Measurements from ENCODE around the gene MED13. TPM values are rescaled to one million over a fixed set of nuclear protein-coding genes. Genes with fewer than 3 reads are reported as not detected.
"Not testable (repeated sequence)": the region's sequence is repeated elsewhere in the genome, so short reads cannot be mapped to it uniquely, and the experiment has no call there.

The MED13 gene
- total RNA-seq, 1 experiment from 2014 or later, result 31.7 TPM

DNA sequence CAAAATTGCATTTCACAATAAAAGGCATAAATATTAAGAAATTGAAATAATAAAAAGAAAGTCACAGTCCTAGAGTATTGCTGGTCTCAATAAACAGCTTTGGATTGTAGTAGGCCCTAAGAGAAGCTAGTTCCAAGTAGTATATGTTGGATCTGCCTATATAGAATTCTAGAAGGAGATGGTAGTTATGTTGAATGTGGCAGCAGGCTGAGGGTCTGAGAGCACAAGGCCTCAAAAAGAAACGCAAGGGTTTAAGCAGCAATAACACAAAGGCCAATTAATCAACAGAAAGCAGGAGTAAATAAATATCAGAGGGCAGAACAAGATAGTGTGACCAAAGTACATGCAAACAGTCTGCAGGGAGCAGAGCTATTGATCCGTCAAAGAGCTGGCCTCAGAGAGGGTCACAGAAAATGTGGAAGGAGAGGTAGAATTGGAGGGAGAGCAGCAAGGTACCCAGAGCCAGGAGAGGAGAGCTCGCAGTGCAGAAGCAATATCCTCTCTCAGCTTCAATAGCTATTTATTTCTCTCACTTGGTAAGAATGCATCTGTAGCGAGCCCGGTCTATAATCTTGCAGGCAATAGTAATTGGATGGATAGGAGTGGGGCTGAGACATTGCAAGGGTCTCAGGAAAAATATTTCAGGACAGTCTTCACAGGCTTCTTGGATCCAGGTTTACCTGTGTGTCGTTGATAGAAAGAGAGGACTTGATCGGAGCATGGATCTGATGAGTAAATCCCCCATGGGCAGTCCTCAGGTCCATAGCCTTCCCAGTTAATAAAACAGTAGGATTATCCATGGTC lies 25.1 kb upstream of the MED13 start:
- no peak for DNase-seq (ENCODE audit: low read depth)

- DNase-seq (ENCODE audit: low read depth), result no peak
These were observed 24.3 kb upstream of the MED13 start for GRCh38 chr17:62089334-62089733.

GRCh38 chr17:62086737-62087136 lies 21.7 kb upstream of the MED13 start:
- DNase-seq (ENCODE audit: low read depth), result no peak

GRCh38 chr17:62085511-62086408 lies 20.7 kb upstream of the MED13 start:
- no peak for DNase-seq (ENCODE audit: low read depth)

- no peak for DNase-seq (ENCODE audit: low read depth)
These were observed 19.5 kb upstream of the MED13 start for GRCh38 chr17:62084585-62084984.

GRCh38 chr17:62083651-62084050 lies 18.6 kb upstream of the MED13 start:
- DNase-seq (ENCODE audit: low read depth), result no peak

DNA sequence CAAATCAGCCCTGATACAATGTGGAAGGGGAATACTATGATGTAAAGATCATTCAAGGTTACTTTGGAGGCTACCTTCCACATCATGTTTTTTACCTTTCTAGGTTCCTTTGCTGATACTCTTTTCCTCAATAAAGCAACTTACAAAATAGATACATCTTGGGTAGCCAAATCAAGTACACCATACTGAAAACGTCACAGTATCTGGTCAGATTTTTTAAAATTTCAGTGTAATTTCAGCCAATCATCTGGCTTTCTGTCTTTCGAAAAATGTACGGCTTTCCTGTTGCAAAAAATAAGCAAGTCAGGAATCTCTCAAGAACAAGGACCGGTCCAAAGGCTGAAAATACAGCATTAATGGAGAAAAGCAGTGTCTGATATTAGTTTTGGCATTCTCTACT lies 15.6 kb upstream of the MED13 start:
- no peak for DNase-seq (ENCODE audit: low read depth)

GRCh38 chr17:62078009-62078408 lies 12.9 kb upstream of the MED13 start:
- DNase-seq (ENCODE audit: low read depth), result no peak

DNA sequence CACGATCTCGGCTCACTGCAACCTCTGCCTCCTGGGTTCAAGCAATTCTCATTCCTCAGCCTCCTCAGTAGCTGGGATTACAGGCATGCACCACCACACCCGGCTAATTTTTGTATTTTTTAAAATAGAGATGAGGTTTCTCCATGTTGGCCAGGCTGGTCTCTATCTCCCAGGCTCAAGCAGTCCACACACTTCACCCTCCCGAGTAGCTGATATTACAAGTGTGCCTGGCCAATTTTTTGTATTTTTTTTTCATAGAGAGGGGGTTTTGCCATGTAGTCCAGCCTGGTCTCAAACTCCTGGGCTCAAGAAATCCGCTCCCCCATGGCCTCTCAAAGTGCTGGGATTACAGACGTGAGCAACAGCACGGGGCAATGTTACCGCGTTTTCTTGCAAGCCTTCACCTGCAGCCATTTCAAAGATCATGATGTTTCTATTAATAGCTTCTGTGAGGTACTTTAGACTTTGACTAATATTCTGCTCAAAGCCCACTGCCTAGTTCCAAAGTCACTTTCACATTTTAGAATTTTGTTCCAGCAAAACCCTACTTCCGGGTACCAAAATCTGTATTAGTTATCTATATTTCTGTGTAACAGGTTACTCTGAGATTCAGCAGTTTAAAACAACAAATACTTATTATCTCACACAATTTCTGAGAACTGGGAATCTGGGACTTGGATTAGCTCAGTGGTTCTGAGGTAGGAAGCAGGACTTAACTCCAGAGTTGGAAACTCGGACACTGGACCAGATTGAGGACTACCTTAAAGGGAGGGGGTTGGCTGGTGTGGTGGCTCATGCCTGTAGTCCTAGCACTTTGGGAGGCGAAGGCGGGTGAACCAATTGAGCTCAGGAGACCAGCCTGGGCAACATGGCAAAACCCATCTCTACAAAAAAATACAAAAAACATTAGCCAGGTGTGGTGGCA lies 12.0 kb upstream of the MED13 start:
- no peak for DNase-seq (ENCODE audit: low read depth)

GRCh38 chr17:62075308-62075815 lies 10.3 kb upstream of the MED13 start:
- DNase-seq (ENCODE audit: low read depth), result peak; percentile 57

- no peak for DNase-seq (ENCODE audit: low read depth)
These were observed 8.9 kb upstream of the MED13 start for GRCh38 chr17:62073993-62074392.

GRCh38 chr17:62072855-62073254 lies 7.8 kb upstream of the MED13 start:
- not testable (repeated sequence) for DNase-seq (ENCODE audit: low read depth)

- no peak for DNase-seq (ENCODE audit: low read depth)
These were observed 5.8 kb upstream of the MED13 start for GRCh38 chr17:62070900-62071299.

- DNase-seq (ENCODE audit: low read depth), result no peak
These were observed 2.4 kb upstream of the MED13 start for GRCh38 chr17:62067165-62068145.

DNA sequence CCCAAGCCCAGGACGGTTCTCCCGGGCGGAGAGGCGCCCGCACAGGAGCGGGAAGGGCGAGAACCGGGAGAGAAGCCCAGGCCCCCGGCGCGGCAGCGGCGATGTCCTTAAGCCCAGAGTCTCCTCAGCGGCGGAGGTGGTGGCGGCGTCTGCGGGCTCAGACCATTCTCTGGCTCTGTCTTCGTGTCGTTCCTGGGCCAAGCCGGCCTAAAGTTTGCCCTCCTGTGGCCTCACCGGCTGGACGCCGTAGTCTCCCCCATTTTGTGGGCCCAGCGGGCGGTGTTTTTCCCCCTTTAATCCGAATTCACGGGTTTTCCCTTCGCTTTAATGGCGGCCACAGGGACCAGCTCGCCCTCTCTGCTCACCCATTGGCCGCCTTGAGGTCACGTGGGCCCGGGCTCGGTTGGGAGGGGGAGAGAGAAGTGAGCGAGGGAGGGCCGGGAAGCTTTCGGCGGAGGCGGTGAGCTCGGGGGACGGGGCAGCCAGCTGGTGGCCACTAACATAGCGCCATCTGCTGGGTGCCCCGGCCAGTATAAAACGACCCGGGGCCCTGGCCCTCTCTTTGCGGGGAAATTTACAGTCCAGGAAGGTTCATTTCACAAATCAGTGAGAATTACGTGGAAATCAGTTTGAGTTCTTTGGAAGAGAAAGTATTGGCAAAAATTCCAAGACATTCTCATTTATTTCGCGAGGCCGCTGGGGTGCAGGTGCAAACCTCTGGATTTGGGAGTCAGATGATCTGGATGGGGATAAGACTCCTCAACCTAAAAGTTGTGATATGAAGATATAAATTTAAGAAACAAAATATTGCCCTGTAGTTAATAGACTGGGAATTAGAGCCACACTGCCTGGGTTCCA lies 762 bp upstream of the MED13 start:
- DNase-seq (ENCODE audit: low read depth), result peak; percentile 96

- DNase-seq (ENCODE audit: low read depth), result peak; percentile 53
These were observed 868 bp downstream of the MED13 start for GRCh38 chr17:62064029-62064790.

- DNase-seq (ENCODE audit: low read depth), result no peak
These were observed 2.1 kb downstream of the MED13 start for GRCh38 chr17:62062944-62063343.

DNA sequence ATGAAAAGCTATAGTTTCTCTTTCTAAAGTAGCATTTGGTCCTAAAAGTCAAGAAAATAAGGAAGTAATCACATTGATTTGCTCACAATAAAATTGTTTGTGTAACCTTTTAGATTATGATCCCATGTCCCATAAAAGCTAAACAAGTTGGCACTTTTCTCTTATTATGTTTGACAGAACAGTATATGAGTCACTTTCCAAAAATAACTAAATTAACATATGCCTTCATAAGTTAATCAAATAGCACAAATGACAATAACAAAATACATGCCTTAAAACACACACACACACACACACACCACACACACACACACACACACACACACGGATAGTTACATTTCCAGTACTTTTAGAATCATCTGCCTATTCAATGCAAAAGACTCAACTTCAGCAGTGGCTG lies 2.8 kb downstream of the MED13 start:
- peak; percentile 12 for DNase-seq (ENCODE audit: low read depth)

GRCh38 chr17:62059414-62059813 lies 5.7 kb downstream of the MED13 start:
- no peak for DNase-seq (ENCODE audit: low read depth)

Data from M059J (cell line).